H1 (cell line): ENCODE data around the gene HPCAL4. TPM values are rescaled to one million over a fixed set of nuclear protein-coding genes. Genes with fewer than 3 reads are reported as not detected.

ENCODE experiments used
- CTCF ChIA-PET: fragments of 300-600 bp; sonication (Branson Sonifier 250); formaldehyde crosslinking; loops from one replicate; lab custom pipeline; 2021; ENCODE audit not compliant: partially characterized antibody; lab: Charles Lee
- POLR2A ChIA-PET: fragments of 300-600 bp; sonication (Branson Sonifier 250); formaldehyde crosslinking; loops from one replicate; lab custom pipeline; 2021; ENCODE audit warnings: inconsistent platforms; ENCODE audit not compliant: partially characterized antibody; lab: Charles Lee
- DNase-seq, 2 experiments: peaks; one replicate each; pipeline versions ENCODE4 v3.0.0 to v3.0.0-alpha.2; 2010 to 2022; ENCODE audit warnings: low spot score in 2 of 2, low read depth in 1 of 2, mixed read lengths in 1 of 2
- FAIRE-seq: peaks from 2 replicates; lab custom pipeline; 2011; peaks lifted over from hg19 to GRCh38; lab: Jason Lieb, UNC
- H2AFZ ChIP-seq: 2 replicates; pipeline ENCODE4 v1.8.1; 2012; ENCODE audit warnings: low read length, inconsistent platforms
- H2AK5ac ChIP-seq: 2 replicates; pipeline ENCODE4 v1.6.1; 2013; ENCODE audit warnings: low read depth, low read length
- H2BK120ac ChIP-seq: replicated peaks from 2 replicates; pipeline ENCODE3; 2013; ENCODE audit warnings: low read depth, low read length, inconsistent platforms
- H2BK12ac ChIP-seq: 2 replicates; pipeline ENCODE4 v1.6.1; 2013; ENCODE audit warnings: low read depth, low read length
- H2BK15ac ChIP-seq: 2 replicates; pipeline ENCODE4 v1.6.1; 2013; ENCODE audit warnings: low read length
- H2BK20ac ChIP-seq: 2 replicates; pipeline ENCODE4 v1.6.1; 2013; ENCODE audit warnings: low read length
- H2BK5ac ChIP-seq: 2 replicates; pipeline ENCODE4 v1.6.1; 2013; ENCODE audit warnings: low read depth, low read length
- H3K14ac ChIP-seq: 2 replicates; pipeline ENCODE4 v1.6.1; 2013; ENCODE audit warnings: inconsistent platforms; ENCODE audit not compliant: insufficient read length
- H3K18ac ChIP-seq: 2 replicates; pipeline ENCODE4 v1.6.1; 2013; ENCODE audit warnings: low read length; ENCODE audit errors: extremely low read depth
- H3K23ac ChIP-seq: 2 replicates; pipeline ENCODE4 v1.6.1; 2013; ENCODE audit warnings: inconsistent platforms; ENCODE audit not compliant: insufficient read length
- H3K23me2 ChIP-seq: 2 replicates; pipeline ENCODE4 v1.6.1; 2013; ENCODE audit warnings: low read depth, low read length
- H3K27ac ChIP-seq: 2 replicates; pipeline ENCODE4 v1.6.1; 2011; ENCODE audit warnings: low read depth, low read length, inconsistent platforms
- H3K27me3 ChIP-seq, 4 experiments: replicated peaks in 1 of 4; 1 replicate in 1 of 4; 2 replicates in 3 of 4; pipeline versions ENCODE4 v1.6.1 to v1.8.1; 2011 to 2013; ENCODE audit warnings: low read length in 3 of 4, mild to moderate bottlenecking in 3 of 4, inconsistent platforms in 2 of 4, mixed read lengths in 2 of 4, moderate library complexity in 1 of 4; ENCODE audit not compliant: control insufficient read depth in 3 of 4, insufficient read depth in 3 of 4; ENCODE audit errors: extremely low read depth in 1 of 4
- H3K36me3 ChIP-seq, 4 experiments: 2 replicates each; pipeline versions ENCODE4 v1.6.1 to v1.8.1; 2011 to 2013; ENCODE audit warnings: mild to moderate bottlenecking in 4 of 4, low read length in 3 of 4, moderate library complexity in 2 of 4, control low read depth in 1 of 4, inconsistent platforms in 1 of 4; ENCODE audit not compliant: insufficient read depth in 4 of 4, control insufficient read depth in 2 of 4
- H3K4ac ChIP-seq: replicated peaks from 2 replicates; pipeline ENCODE3; 2013; ENCODE audit warnings: low read length, low read depth, mixed read lengths, inconsistent platforms; ENCODE audit not compliant: insufficient read length
- H3K4me1 ChIP-seq, 4 experiments: replicated peaks in 1 of 4; 1 replicate in 1 of 4; 2 replicates in 3 of 4; pipeline versions ENCODE4 v1.6.1 to v1.8.1; 2011 to 2013; ENCODE audit warnings: low read length in 3 of 4, inconsistent platforms in 2 of 4, mixed read lengths in 1 of 4; ENCODE audit not compliant: insufficient read depth in 4 of 4, control insufficient read depth in 3 of 4
- H3K4me2 ChIP-seq, 2 experiments: 2 replicates each; pipeline versions ENCODE4 v1.6.1 to v1.8.1; 2011 to 2013; ENCODE audit warnings: low read depth in 2 of 2, low read length in 2 of 2, control low read depth in 1 of 2, inconsistent platforms in 1 of 2, mild to moderate bottlenecking in 1 of 2; ENCODE audit not compliant: insufficient read depth in 1 of 2
- H3K4me3 ChIP-seq, 4 experiments: fragments of 200-600, 300-600 bp in 1 of 4; sonication (generic), shearing (Covaris generic), sonication (Bioruptor Twin) in 1 of 4; 2 replicates each; pipeline versions ENCODE4 v1.5.1 to v1.8.1; 2011 to 2016; ENCODE audit warnings: low read length in 4 of 4, low read depth in 3 of 4, control low read depth in 2 of 4, inconsistent platforms in 2 of 4, mild to moderate bottlenecking in 2 of 4, mixed read lengths in 1 of 4, moderate library complexity in 1 of 4; ENCODE audit not compliant: insufficient read depth in 2 of 4; ENCODE audit errors: extremely low read depth in 1 of 4
- H3K56ac ChIP-seq: replicated peaks from 2 replicates; pipeline ENCODE3; 2013; ENCODE audit warnings: low read depth, mild to moderate bottlenecking, mixed read lengths, low read length, inconsistent platforms; ENCODE audit not compliant: insufficient read length
- H3K79me1 ChIP-seq: 2 replicates; pipeline ENCODE4 v1.6.1; 2013; ENCODE audit warnings: low read depth, low read length, control low read depth
- H3K79me2 ChIP-seq, 2 experiments: 2 replicates each; pipeline versions ENCODE4 v1.6.1 to v1.8.1; 2012 to 2013; ENCODE audit warnings: low read length in 2 of 2, mild to moderate bottlenecking in 2 of 2, inconsistent platforms in 1 of 2; ENCODE audit not compliant: insufficient read depth in 2 of 2, control insufficient read depth in 1 of 2
- H3K9ac ChIP-seq, 4 experiments: replicated peaks in 1 of 4; 1 replicate in 1 of 4; 2 replicates in 3 of 4; pipeline versions ENCODE4 v1.6.1 to v1.8.1; 2011 to 2013; ENCODE audit warnings: low read depth in 3 of 4, low read length in 3 of 4, control low read depth in 2 of 4, mild to moderate bottlenecking in 2 of 4, moderate library complexity in 2 of 4, inconsistent platforms in 1 of 4; ENCODE audit errors: extremely low read depth in 1 of 4
- H3K9me3 ChIP-seq, 2 experiments: 2 replicates each; pipeline versions ENCODE4 v1.6.1 to v1.8.1; 2012 to 2013; ENCODE audit warnings: mild to moderate bottlenecking in 2 of 2, moderate library complexity in 2 of 2, control low read depth in 1 of 2, inconsistent platforms in 1 of 2, low read depth in 1 of 2, low read length in 1 of 2, mixed read lengths in 1 of 2; ENCODE audit not compliant: insufficient read depth in 2 of 2
- H4K20me1 ChIP-seq, 2 experiments: replicated peaks in 1 of 2; 2 replicates each; pipeline versions ENCODE3 to v1.8.1; 2011 to 2013; ENCODE audit warnings: inconsistent platforms in 2 of 2, low read length in 2 of 2, mild to moderate bottlenecking in 1 of 2; ENCODE audit not compliant: insufficient read depth in 2 of 2, control insufficient read depth in 1 of 2
- H4K5ac ChIP-seq: 2 replicates; pipeline ENCODE4 v1.6.1; 2013; ENCODE audit warnings: low read length, low read depth, mixed read lengths, inconsistent platforms; ENCODE audit not compliant: insufficient read length
- H4K8ac ChIP-seq: 2 replicates; pipeline ENCODE4 v1.8.0; 2013; ENCODE audit warnings: mild to moderate bottlenecking, moderate library complexity, low read length, inconsistent platforms; ENCODE audit not compliant: insufficient read depth; ENCODE audit errors: extremely low read depth
- H4K91ac ChIP-seq: replicated peaks from 2 replicates; pipeline ENCODE3; 2013; ENCODE audit warnings: low read length, mixed read lengths, inconsistent platforms; ENCODE audit not compliant: insufficient read length
- BACH1 ChIP-seq: IDR thresholded peaks from 2 replicates; pipeline ENCODE4 v1.6.1; 2012; ENCODE audit warnings: low read length, improper control_type of control experiment
- CHD1 ChIP-seq: IDR thresholded peaks from 2 replicates; pipeline ENCODE4 v1.6.1; 2012; ENCODE audit warnings: low read depth, low read length, improper control_type of control experiment
- CHD2 ChIP-seq: IDR thresholded peaks from 2 replicates; pipeline ENCODE4 v1.6.1; 2012; ENCODE audit warnings: low read length, improper control_type of control experiment
- GTF2F1 ChIP-seq: IDR thresholded peaks from 2 replicates; pipeline ENCODE4 v1.6.1; 2012; ENCODE audit warnings: low read depth, low read length, improper control_type of control experiment, borderline replicate concordance
- PHF8 ChIP-seq: fragments of 200-600 bp; sonication (generic); conservative IDR thresholded peaks from 2 replicates; pipeline ENCODE4 v1.7.1; 2012; ENCODE audit warnings: low read depth, mild to moderate bottlenecking, inconsistent platforms, low read length, moderate library complexity
- RNF2 ChIP-seq: fragments of 200-900, 300-1000 bp; sonication (generic); IDR thresholded peaks from 2 replicates; pipeline ENCODE4 v1.7.1; 2016; ENCODE audit warnings: borderline replicate concordance, low read depth, mild to moderate bottlenecking, antibody characterized with exemption, low read length; ENCODE audit not compliant: poor library complexity, severe bottlenecking; ENCODE audit errors: missing control alignments
- SP2 ChIP-seq: IDR thresholded peaks from 2 replicates; pipeline ENCODE4 v1.6.1; 2012; ENCODE audit warnings: mild to moderate bottlenecking, low read length, inconsistent platforms
- TBP ChIP-seq: IDR thresholded peaks from 2 replicates; pipeline ENCODE4 v1.6.1; 2011; ENCODE audit warnings: low read depth, low read length, improper control_type of control experiment
- TCF12 ChIP-seq: IDR thresholded peaks from 2 replicates; pipeline ENCODE4 v1.6.1; 2011; ENCODE audit warnings: low read depth, mild to moderate bottlenecking, low read length
- TEAD4 ChIP-seq: IDR thresholded peaks from 2 replicates; pipeline ENCODE4 v1.6.1; 2012; ENCODE audit warnings: low read depth, low read length, inconsistent platforms, mixed read lengths
- YY1 ChIP-seq: IDR thresholded peaks from 2 replicates; pipeline ENCODE4 v1.6.1; 2011; ENCODE audit warnings: low read depth, mild to moderate bottlenecking, low read length
- WGBS, 2 experiments: shearing (Covaris generic) in 1 of 2; methylation state at CpG; one replicate each; pipeline versions ENCODE4 v1.1.6 to v1.1.7; 2013 to 2015; ENCODE audit warnings: low lambda C conversion rate in 2 of 2, mixed read lengths in 2 of 2, inconsistent platforms in 1 of 2, low coverage in 1 of 2, missing lambda C conversion rate in 1 of 2; ENCODE audit not compliant: insufficient replicate concordance in 2 of 2, insufficient coverage in 1 of 2, insufficient read length in 1 of 2; ENCODE audit errors: extremely low coverage in 1 of 2, missing lambda C conversion rate in 1 of 2; 5-methylcytosine and 5-hydroxymethylcytosine counted together
- polyA plus RNA-seq, 7 experiments: library from polyadenylated mRNA; depleted of rRNA in 3 of 7; stranded (reverse) in 5 of 7; unstranded in 2 of 7; fragments of >200 nt in 5 of 7; fragments of 200-250 nt in 2 of 7; gene quantifications; 1 replicate in 5 of 7; 2 replicates in 1 of 7; 4 replicates in 1 of 7; pipeline versions ENCODE4 v1.2.1 to v1.2.3, GENCODE V29; 2011 to 2013; ENCODE audit warnings: missing spikeins in 2 of 7, mixed read lengths in 2 of 7
- total RNA-seq: library from RNA; stranded (reverse); fragmentation: NEBNext Ultra II Directional; extraction: Animal tissue kit (Norgen Biotek cat#: 25700); gene quantifications from 2 replicates; pipeline ENCODE4 v1.2.1, GENCODE V29; 2021
- TF ChIP-seq, protein P1 (sequence below), 3 experiments: IDR thresholded peaks; 1 replicate in 2 of 3; 2 replicates in 1 of 3; pipeline versions ENCODE4 v1.5.1 to v1.6.1; 2011; ENCODE audit warnings: low read length in 3 of 3, mild to moderate bottlenecking in 3 of 3, inconsistent platforms in 2 of 3, low read depth in 1 of 3, moderate library complexity in 1 of 3; ENCODE audit not compliant: insufficient read depth in 1 of 3; ENCODE audit errors: control extremely low read depth in 1 of 3

HPCAL4 gene
- total and polyA plus RNA-seq, 2 of the 8 experiments (the other 6 are each of a cell fraction or from before 2014, with no cell fraction given): 0.54 to 0.74 TPM

DNA sequence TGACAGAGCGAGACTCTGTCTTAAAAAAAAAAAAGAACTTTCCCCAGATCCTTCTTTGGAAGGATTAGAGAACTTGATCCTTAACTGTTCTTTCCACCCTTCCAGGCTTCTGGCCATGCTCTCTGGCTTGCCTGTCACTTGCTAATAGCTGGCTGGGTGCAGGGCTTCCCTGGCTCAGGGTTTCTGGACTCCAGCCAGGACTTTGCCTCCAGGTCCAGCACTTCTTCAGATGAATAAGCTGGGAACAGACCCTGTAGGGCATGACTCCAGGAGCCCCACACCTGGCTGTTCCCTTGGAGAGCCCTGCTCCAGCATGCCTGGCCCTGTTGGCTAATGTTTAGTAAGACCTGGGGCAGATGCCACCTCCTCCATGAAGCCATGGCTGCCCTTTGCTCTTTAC is 16.0 kb downstream of the HPCAL4 start:
- DNase-seq: no peak
- Histone ChIP-seq H2AK5ac (no peak overlapping the region), H3K36me3 (peaks cover 0 to 3% (median 0%) of the 10 kb centered on the region in 4 experiments; a peak in 1 of 8 replicates), H2BK20ac (no peak overlapping the region), H2BK5ac (no peak overlapping the region), H3K79me2 (no peaks in the 10 kb centered on the region), H4K91ac (no peak overlapping the region), H2BK120ac (no peak overlapping the region), H3K18ac (no peak overlapping the region), H3K9ac (no peak overlapping the region), H4K20me1 (peaks cover 0 to 6% of the 10 kb centered on the region in 2 experiments), H2BK12ac (no peak overlapping the region), H3K56ac (no peak overlapping the region), H3K14ac (no peak overlapping the region), H3K79me1 (no peaks in the 10 kb centered on the region), H4K5ac (no peak overlapping the region), H3K4ac (no peak overlapping the region), H2AFZ (no peak overlapping the region), H3K4me3 (no peak overlapping the region), H2BK15ac (no peak overlapping the region), H3K4me2 (no peak overlapping the region), H3K23ac (no peak overlapping the region), H4K8ac (no peak overlapping the region), H3K27ac (no peak overlapping the region), H3K4me1 (peaks cover 0 to 11% (median 5%) of the 10 kb centered on the region in 4 experiments; a peak in 5 of 7 replicates), H3K27me3 (peaks cover 54 to 91% (median 81%) of the 10 kb centered on the region in 4 experiments), H3K23me2 (peaks cover 3% of the 10 kb centered on the region; the same call in 1 of the 2 replicates), H3K9me3 (no peaks in the 10 kb centered on the region; a peak in 1 of 4 replicates)
- ChIA-PET CTCF (interaction anchor here (0.6 to 10.5 kb wide), 7 partner anchors 8 to 124 kb away, joined by 3 to 184 read pairs (median 8); no protein-coding TSS in a partner anchor), POLR2A (interaction anchor here (0.6 kb wide), 1 partner anchor 627 kb away, joined by 3 read pairs; no protein-coding TSS in a partner anchor)
- WGBS, 2 experiments: 78% methylated on average over 1 of the region's 1 CpG; no CpG with 5 or more reads in 1 of the 2 experiments
- no peak for FAIRE-seq
- TF ChIP-seq CHD1: no peak
- TF ChIP-seq CHD2: no peak
- no peak for TF ChIP-seq TEAD4
- no peak for TF ChIP-seq SP2
- no peak for TF ChIP-seq RNF2
- no peak for TF ChIP-seq GTF2F1
- no peak for TF ChIP-seq PHF8
- TF ChIP-seq YY1: no peak
- no peak for TF ChIP-seq TBP
- TF ChIP-seq, protein P1, sequence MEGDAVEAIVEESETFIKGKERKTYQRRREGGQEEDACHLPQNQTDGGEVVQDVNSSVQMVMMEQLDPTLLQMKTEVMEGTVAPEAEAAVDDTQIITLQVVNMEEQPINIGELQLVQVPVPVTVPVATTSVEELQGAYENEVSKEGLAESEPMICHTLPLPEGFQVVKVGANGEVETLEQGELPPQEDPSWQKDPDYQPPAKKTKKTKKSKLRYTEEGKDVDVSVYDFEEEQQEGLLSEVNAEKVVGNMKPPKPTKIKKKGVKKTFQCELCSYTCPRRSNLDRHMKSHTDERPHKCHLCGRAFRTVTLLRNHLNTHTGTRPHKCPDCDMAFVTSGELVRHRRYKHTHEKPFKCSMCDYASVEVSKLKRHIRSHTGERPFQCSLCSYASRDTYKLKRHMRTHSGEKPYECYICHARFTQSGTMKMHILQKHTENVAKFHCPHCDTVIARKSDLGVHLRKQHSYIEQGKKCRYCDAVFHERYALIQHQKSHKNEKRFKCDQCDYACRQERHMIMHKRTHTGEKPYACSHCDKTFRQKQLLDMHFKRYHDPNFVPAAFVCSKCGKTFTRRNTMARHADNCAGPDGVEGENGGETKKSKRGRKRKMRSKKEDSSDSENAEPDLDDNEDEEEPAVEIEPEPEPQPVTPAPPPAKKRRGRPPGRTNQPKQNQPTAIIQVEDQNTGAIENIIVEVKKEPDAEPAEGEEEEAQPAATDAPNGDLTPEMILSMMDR (IDR thresholded peaks at IDR 0.05; ENCODE audit: control extremely low read depth in 1 of 3, insufficient read depth in 1 of 3, low read depth in 1 of 3, low read length in 3 of 3): no peak
- no peak for TF ChIP-seq TCF12
- TF ChIP-seq BACH1: no peak
